Left renal pelvis (tissue), 4 donors: ENCODE data around the gene XIRP1. TPM values are rescaled to one million over a fixed set of nuclear protein-coding genes. Genes with fewer than 3 reads are reported as not detected.

Experiments
- DNase-seq, 4 donors: peaks; one replicate each; pipeline ENCODE4 v3.0.0-alpha.2; 2013; ENCODE audit warnings: low read depth in 4 of 4, low spot score in 3 of 4
- polyA plus RNA-seq, 4 donors: library from polyadenylated mRNA; unstranded; fragments of 120-200 nt; gene quantifications; one replicate each; pipeline ENCODE4 v1.2.1, GENCODE V29; 2013; ENCODE audit not compliant: insufficient read length in 4 of 4

XIRP1 gene
- polyA plus RNA-seq, 4 donors, result 0.07 to 0.20 (median 0.08) TPM

- no peak for DNase-seq
Measured at GRCh38 chr3:39211332-39212130, 19.1 kb upstream of the XIRP1 start.

DNA sequence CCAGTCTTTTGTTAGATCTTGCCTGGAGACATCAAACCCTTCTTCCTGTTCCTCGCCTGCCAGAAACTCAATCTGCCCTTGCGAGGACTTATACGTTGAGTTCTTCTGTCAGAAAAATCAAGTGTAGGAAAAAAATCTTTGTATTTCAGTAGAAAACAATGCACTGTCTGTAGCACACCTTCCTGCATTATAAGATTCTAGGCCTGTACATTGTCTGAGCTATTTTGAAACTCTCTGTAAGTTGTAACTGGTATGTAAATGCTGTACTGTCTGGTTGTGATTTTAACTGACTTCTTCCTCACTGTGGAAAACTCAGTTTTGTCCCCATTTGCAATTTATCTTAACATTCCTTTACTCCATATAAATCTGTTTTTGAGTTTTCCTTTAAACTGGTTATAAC, 17.7 kb upstream of the XIRP1 start:
- DNase-seq, result no peak

- DNase-seq, result no peak
Measured at GRCh38 chr3:39209329-39209970, 17.1 kb upstream of the XIRP1 start.

- DNase-seq, result no peak
Measured at GRCh38 chr3:39208463-39209055, 16.2 kb upstream of the XIRP1 start.

GRCh38 chr3:39207361-39208186, 15.2 kb upstream of the XIRP1 start:
- DNase-seq, result no peak

GRCh38 chr3:39205919-39206516, 13.6 kb upstream of the XIRP1 start:
- no peak for DNase-seq

DNA sequence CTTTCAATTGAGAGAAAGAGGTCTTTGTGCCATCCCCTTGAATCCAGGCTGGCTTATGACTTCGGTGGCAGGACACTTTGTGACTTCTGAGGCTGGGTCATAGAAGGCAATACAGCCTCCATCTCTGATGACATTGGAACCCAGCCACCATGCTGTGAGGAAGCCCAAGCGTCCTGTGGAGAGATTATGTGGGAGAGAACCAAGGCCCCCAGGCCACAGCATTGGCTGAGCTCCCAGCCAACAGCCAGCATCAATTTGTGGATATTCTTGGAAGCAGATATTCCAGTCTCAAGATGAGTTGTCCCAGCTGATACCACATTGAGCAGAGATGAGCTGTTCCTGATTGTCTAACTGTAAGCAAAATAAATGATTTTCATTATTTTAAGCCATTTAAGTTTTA, 12.7 kb upstream of the XIRP1 start:
- no peak for DNase-seq

- DNase-seq, result no peak
Measured at GRCh38 chr3:39203860-39204259, 11.5 kb upstream of the XIRP1 start.

DNA sequence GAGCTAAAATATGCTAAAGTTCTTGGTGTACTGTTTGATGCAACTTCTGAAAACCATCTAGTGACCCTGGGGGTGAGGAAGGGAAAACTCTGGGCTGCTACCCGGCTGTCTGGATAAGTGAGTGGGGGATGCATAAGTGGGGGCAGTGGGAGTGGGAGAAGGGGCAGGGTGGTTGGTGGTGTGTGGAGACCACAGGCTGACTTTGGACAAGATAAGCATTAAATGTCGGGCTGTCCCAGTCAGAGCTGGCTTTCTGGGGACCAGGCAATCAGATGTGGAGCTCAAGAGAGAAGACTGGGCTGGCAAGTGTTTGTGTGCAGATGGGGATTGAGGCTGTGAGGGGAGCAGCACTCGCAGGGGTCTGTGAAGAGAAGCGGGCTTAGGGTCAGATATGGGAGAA, 11.0 kb upstream of the XIRP1 start:
- no peak for DNase-seq

GRCh38 chr3:39202094-39202493, 9.7 kb upstream of the XIRP1 start:
- no peak for DNase-seq

GRCh38 chr3:39196671-39197356, 4.4 kb upstream of the XIRP1 start:
- DNase-seq, result no peak

GRCh38 chr3:39196034-39196433, 3.6 kb upstream of the XIRP1 start:
- DNase-seq, result no peak

- DNase-seq, result no peak
Measured at GRCh38 chr3:39193391-39193790, 996 bp upstream of the XIRP1 start.

- no peak for DNase-seq
Measured at GRCh38 chr3:39191773-39192172, 622 bp downstream of the XIRP1 start.

DNA sequence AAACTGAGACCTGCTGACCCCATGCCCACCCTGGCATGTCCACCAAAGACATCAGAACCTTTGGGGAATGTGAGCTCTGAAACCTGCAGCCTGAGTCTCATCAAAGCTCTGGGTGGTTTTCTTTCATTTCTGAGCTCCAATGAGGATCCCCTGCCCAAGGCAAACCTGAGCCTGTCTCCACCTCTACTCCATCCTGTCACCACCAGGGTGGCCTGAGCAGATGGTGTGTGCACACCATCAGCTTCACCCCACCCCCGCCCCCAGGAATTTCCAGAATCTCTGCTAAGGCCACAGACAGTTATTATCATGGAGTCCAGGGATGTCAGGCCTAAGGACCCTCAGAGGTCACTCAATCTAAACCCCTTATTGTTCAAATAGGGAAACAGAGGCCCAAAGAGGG, 1.3 kb downstream of the XIRP1 start:
- no peak for DNase-seq

- no peak for DNase-seq
Measured at GRCh38 chr3:39190281-39191025, 1.9 kb downstream of the XIRP1 start.

DNA sequence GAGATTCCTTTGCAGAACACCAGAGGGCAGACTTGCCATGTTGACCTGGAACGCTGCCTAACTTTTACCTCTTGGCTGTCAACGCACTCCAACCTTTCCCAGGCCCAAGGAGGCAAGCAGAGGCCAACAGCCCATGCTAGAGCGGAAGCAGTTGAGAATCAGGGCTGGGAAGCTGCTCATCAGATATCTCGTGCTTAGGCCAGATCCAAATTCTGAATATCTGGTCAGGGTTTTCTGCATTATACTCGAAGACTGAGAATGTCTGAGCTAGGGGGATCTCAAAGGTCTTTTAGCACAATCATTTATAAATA, 2.5 kb downstream of the XIRP1 start:
- no peak for DNase-seq

DNA sequence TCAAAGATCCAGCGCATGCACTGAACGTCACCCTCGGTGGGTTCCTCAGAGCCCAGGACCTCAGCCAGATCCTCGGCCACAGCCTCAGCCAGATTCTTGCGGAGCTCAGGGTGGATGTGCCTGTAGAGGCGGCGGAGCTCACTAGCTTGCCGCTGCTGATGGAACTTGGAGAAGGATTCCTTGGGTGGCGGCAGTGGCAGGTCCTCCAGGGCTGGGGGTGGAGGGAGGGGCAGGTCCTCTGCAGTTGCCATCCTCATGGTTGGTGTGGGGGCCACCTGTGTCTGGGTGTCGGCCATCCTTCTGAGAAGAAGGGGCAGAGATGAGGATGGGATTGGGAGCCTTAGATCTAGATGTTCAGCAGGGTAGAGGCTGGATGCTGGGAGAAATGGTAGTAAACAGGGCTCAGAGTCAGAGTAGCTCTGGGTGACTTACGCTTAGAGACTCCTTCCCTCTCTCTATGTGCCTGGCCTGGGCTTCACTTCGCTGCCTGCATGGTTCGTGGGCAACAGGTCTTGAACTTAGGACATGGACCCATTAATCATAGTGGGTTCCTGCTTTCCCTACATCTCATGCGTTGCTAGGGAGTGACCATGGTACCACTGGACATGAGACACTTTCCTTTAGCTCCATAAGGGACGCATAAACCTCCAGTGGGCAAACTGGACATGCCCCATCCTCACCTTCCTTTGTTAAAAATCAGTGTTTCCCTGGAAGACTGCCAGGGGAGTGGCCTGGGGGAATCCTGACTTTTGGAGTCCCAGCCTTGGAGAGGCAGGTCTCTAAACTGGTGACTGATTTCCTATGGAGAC, 3.0 kb downstream of the XIRP1 start:
- DNase-seq, result no peak
